Hepatocyte (in vitro differentiated cells): ENCODE data around the gene SCIMP.
"Not testable (repeated sequence)": the region's sequence is repeated elsewhere in the genome, so short reads cannot be mapped to it uniquely, and the experiment has no call there.

Experiments
- CTCF ChIP-seq: fragments of 200-600 bp; sonication (generic); IDR thresholded peaks from 2 replicates; pipeline ENCODE4 v1.5.1; 2016; ENCODE audit warnings: antibody characterized with exemption, mild to moderate bottlenecking; ENCODE audit not compliant: poor library complexity
- EZH2 ChIP-seq: fragments of 200-600 bp; sonication (generic); IDR thresholded peaks from 2 replicates; pipeline ENCODE4 v1.6.1; 2016; ENCODE audit warnings: antibody characterized with exemption, mild to moderate bottlenecking, borderline replicate concordance
- EZH2phosphoT487 ChIP-seq: fragments of 200-600 bp; sonication (generic); IDR thresholded peaks from one replicate; pipeline ENCODE4 v1.6.1; 2018; ENCODE audit warnings: antibody characterized with exemption, mild to moderate bottlenecking, low read depth, moderate library complexity; ENCODE audit not compliant: unreplicated experiment, severe bottlenecking

DNA sequence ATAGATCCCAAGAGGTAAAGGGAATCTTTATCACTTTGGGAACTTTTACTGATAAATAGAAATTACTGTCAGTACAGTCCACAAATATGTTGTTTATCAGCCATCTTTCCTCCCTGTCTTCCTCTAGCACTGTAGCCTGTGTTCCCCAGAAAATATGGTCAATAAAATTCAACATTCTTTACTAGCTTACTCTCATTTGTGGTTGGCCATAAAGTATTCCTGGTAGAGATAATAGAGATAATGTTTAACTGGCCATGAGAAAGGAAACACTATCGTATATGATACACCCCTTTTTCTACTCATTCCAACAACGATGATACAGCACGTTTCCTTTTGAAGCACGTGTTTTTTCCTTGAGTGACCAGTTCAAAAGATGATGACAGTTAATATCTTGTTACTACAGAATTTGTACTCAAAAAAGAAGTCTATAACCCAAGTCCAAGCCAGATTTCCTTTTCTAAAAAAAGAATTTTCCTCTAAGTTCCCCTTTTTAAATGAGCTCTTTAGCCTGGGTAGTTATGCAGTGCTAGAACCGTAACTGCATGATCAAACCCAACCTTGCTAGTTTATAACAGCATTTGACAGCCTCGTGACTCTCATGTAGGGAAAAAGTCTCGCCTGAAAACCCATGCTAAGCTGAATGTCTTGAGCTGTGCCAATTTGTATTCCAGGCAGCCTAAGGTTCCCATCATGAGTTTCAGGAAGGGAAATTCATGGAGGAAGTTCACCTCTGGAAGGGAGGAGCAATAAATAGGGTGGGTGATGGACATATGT is 68.7 kb downstream of the SCIMP start:
- not testable (repeated sequence) for TF ChIP-seq CTCF, EZH2, EZH2phosphoT487
